Dedifferentiated amniotic fluid mesenchymal stem cell (primary cell): ENCODE data around the gene IL21.

Experiments
- DNase-seq: peaks from one replicate; pipeline ENCODE4 v3.0.0-alpha.2; 2016; ENCODE audit errors: extremely low spot score

IL21 gene

GRCh38 chr4:122633211-122633610, 12.3 kb upstream of the IL21 start:
- no peak for DNase-seq

- no peak for DNase-seq
Observed at GRCh38 chr4:122632396-122633143, 11.7 kb upstream of the IL21 start.

DNA sequence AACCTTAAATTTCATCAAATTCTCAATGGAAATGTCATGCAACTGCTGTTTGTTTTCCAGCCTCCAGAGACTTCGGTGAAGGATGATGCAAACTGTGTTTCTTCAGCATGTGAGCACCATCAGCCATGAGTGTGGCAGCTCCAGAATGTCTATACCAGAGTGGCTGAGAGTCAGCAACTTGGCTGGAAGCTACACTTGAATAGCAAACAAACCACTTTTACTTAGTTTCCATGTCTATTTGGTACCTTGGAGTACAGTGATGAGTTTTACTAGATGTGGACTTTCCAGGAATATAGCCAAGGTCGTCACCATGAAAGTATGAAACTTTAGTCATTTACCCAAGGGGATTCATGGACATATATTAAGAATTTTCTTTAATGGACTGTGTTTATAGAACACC, 4.3 kb upstream of the IL21 start:
- no peak for DNase-seq

DNA sequence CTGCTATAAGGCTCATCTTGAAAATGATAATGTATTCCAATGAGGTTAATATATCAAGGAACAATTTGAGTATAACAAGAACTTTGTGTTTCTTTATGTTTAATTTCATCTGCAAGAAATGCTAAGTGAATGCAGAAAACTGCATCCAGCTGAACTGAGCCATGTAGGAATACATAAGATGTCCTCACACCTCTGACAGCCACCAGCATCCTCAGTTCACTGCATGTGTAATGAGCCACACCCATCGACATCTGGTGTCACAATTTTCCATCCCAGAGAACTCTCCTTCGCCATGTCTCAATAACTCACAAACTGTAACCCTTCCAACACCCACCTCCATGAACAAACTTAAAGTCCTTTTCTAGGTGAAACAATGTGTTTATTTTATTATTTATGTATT, 3.3 kb upstream of the IL21 start:
- no peak for DNase-seq

GRCh38 chr4:122623637-122624166, 2.8 kb upstream of the IL21 start:
- no peak for DNase-seq

DNA sequence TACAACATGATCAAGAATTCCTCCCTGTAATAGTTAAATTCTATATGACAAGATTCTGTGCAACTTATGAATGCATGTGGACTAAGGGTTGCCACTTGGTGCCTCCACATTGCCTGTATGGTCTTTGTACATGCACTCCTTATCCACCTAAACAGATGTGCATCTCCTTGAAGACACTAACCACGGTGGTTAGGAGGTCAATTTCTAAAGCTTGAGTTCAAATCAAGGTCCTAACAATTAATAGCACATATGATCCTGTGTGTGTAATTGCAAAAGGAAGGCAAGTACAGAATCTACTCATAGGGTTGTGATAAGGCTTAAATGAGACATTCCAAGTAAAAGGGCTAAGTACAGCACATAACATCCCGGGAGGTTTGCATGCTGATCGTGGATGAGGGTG, 1.5 kb upstream of the IL21 start:
- no peak for DNase-seq

DNA sequence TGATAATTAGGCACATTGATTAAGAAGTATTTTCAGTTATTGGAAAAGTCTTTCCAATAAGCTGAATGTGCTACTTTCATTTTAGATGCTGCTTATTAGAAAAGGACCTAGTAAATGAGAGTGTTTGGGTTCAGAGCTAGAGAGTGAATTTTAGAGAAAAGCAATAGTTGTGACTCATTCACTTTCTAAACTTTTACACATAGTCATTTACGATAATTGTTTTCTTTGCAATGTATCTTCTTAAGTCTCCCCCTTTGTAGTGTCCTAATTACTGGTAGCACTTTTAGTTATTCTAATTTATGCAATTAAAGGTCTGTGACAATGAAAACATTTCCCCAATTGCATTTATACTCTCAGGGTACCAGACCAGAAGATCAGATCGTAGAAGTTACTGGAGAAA, 1.3 kb downstream of the IL21 start:
- no peak for DNase-seq

- no peak for DNase-seq
Observed at GRCh38 chr4:122617597-122618593, 3.0 kb downstream of the IL21 start.

- DNase-seq, result no peak
Observed at GRCh38 chr4:122616915-122617596, 3.8 kb downstream of the IL21 start.

GRCh38 chr4:122614621-122615020, 6.2 kb downstream of the IL21 start:
- no peak for DNase-seq

DNA sequence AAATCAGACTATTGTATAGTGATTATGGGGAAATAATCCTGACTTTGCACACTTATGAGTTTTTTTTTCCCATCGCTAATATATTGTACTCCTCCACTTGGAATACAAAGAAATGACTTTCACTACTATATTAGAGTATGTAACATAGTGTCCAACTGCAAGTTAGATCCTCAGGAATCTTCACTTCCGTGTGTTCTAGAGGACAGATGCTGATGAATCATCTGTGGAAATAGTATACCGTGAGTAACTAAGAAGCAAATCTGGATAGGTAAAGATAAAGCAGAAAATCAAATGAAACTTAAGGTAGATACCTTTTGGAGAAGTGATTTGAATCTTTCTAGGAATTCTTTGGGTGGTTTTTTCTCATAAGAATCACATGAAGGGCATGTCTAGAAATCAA, 8.3 kb downstream of the IL21 start:
- no peak for DNase-seq

- DNase-seq, result no peak
Observed at GRCh38 chr4:122606364-122607043, 14.4 kb downstream of the IL21 start.

DNA sequence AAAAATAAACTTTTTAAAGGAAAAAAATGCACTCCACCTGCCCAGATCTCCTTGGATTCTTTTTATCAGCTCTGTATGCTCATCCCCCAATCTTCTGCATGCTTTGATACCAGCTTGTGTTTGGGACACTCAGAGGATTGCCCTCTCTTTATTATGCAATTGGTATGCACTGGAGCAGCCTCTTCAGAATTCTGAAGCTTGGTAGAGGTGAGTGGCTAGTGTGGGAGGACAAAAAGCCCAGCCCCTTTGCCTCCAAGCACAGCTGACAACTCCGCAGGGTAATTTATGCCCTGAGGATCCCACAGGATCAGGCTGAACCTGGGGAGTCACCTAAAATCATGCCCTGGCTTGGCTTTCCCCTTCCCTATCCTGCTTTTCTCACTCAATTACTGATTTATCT, 16.7 kb downstream of the IL21 start:
- no peak for DNase-seq

DNA sequence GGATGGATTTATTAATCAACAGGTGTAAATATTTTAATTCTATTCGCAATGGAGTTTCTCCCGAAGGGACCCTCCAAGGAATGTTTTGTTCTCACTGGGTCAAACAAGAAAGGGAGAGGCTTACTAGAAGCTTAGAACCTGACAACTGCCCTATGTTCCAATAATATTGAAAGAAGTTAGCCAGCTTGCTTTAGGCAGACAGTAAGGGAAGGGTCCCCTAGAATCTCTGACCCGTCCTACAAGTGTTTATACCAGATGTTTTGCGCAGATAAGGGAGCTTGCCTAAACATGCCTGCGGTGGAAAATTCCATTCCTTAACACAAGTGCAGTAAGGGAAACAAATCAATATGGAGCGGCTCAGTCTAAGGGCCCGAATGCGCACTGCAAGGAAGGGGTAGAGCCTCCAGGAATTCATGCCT, 17.7 kb downstream of the IL21 start:
- no peak for DNase-seq

DNA sequence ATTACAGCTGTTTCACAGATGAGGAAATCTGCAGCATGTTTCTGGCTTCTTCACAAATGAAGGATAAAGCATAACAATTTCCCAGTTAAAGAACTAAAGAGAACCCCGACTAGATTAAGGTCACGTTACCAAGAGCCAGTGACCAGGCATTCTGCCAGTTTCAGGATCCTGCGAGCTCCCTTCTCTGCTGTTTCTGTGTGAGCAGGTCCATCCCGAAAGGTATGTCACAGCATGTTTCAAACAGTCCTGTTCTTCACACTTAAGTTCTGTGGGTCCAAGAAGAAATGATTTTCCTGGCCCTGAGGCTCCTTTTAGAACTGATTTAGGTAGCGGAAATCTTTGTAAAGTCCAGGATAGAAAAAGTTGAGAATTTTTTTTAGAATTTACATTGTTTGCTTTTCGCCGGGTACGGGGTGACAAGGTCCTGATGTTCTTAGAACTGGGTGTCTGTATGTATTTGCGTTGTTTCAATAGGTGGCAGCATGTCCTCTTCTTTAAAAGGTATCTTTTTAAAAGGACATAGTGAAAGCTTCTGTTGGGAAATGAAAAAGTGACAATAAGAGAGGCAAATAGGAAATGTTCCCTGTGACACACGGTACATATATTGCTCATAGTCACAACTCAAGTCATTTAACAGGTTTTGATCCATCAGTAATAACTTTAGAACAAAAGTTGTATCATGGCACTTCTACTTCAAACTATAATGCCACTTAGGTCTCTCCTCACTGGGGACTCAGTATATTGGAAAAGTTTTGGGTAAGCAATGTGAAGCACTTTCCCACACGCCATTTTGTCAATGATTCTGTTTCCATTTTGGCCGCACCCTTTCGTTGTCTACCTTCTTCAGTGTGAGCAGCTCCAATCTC, 18.4 kb downstream of the IL21 start:
- DNase-seq, result peak; percentile 41

DNA sequence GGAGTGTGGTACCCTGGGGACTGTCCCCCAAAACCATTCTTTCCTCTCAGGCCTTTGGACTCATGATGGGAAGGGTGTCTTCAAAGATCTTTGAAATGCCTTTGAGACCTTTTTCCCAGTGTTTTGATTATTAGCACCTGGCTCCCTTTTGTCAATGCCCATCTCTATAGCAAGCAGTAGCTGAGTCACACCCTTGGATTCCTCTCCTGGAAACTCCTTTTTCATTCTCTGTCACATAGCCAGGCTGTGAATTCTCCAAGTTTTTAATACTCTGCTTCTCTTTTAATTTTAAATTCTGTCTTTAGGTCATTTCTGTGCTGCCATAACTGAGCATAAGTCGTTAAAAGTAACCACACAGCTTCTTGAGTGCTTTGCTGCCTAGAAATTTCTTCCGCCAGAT, 29.7 kb downstream of the IL21 start:
- no peak for DNase-seq

GRCh38 chr4:122588453-122589238, 32.2 kb downstream of the IL21 start:
- peak; percentile 19 for DNase-seq

DNA sequence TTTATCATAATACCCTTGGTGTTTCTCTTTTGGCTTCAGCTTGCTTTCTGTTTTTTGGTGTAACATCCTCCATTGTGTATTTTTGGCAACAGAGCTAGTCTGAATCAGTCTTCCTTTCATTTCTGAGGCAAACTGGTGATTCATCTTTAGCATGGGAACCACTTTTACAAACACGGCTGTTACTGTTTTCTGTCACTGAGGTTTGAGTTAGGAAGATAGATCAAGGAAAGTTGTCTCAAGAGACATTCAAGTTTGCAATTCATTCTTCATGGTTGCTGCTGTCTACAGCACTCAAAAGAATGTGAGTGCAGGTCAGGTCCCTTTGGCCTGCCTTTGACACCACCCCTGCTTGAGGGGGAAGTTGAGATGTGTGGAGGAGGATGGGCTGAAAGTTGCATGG, 36.3 kb downstream of the IL21 start:
- DNase-seq, result peak; percentile 62

GRCh38 chr4:122583906-122584305, 37.0 kb downstream of the IL21 start:
- no peak for DNase-seq
